ENCODE data around the gene SLC49A4. TPM values are rescaled to one million over a fixed set of nuclear protein-coding genes. Genes with fewer than 3 reads are reported as not detected.

The SLC49A4 gene
- polyA plus RNA-seq, 1 experiment = 8.4 TPM

DNA sequence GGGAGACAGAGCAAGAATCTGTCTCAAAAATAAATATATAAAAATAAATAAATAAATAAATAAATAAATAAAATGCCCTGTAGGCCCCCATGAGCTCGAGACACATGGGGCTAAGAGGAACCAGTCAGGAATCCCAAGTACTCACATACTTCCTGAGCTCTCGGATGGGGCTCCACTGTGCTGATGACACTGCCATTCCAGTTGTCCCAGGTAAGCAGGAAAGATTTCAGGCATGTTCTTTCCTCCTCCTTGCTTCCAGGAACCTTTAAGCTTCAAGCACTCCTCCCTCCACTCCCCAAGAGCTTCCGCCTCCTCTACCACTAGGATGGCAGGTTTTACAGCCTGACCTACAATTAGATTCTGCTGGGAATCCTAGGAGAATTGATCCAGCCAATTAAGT is 113.4 kb downstream of the SLC49A4 start:
- no peak for DNase-seq (ENCODE audit: low read depth)
- ChIA-PET POLR2A (no interaction called here), CTCF (no interaction called here)
- Histone ChIP-seq H3K27me3 (ENCODE audit: control insufficient read depth, insufficient read depth, low read length) (peaks cover 12% of the 10 kb centered on the region), H3K36me3 (ENCODE audit: control insufficient read depth, insufficient read depth, low read length) (no peaks in the 10 kb centered on the region), H3K4me3 (ENCODE audit: low read depth, low read length) (no peak overlapping the region)
- TF ChIP-seq, protein P1, sequence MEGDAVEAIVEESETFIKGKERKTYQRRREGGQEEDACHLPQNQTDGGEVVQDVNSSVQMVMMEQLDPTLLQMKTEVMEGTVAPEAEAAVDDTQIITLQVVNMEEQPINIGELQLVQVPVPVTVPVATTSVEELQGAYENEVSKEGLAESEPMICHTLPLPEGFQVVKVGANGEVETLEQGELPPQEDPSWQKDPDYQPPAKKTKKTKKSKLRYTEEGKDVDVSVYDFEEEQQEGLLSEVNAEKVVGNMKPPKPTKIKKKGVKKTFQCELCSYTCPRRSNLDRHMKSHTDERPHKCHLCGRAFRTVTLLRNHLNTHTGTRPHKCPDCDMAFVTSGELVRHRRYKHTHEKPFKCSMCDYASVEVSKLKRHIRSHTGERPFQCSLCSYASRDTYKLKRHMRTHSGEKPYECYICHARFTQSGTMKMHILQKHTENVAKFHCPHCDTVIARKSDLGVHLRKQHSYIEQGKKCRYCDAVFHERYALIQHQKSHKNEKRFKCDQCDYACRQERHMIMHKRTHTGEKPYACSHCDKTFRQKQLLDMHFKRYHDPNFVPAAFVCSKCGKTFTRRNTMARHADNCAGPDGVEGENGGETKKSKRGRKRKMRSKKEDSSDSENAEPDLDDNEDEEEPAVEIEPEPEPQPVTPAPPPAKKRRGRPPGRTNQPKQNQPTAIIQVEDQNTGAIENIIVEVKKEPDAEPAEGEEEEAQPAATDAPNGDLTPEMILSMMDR (IDR thresholded peaks at IDR 0.05; ENCODE audit: insufficient read depth, low read depth, low read length) = no peak

DNA sequence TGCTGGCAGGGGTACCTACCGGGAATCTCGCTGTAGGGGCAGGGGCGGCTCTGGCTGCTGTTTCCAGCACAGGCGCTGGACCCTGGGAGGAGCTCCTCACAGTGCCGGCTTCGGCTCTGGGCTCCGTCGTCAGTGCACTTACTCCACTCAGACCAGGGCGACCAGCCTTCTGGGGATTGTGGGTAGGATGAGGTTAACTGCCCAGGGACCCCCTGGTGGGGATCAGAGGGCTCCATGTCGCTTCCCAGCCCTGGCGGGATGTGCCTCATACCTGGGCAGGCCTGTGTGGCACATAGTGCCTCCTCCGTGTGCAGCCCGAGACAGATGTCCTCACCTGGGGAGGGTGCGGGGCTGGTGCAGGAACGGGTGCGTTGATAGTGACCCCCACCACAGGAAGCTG is 117.0 kb downstream of the SLC49A4 start:
- Histone ChIP-seq H3K36me3 (ENCODE audit: control insufficient read depth, insufficient read depth, low read length) (no peaks in the 10 kb centered on the region), H3K4me3 (ENCODE audit: low read depth, low read length) (no peak overlapping the region), H3K27me3 (ENCODE audit: control insufficient read depth, insufficient read depth, low read length) (peaks cover 22% of the 10 kb centered on the region)
- TF ChIP-seq, protein P1 (IDR thresholded peaks at IDR 0.05; ENCODE audit: insufficient read depth, low read depth, low read length) = no peak
- POLR2A ChIA-PET = no interaction called here
- no peak for DNase-seq (ENCODE audit: low read depth)
- CTCF ChIA-PET = interaction anchor here (0.7 kb wide), 1 partner anchor 49 kb away, joined by 3 read pairs; no protein-coding TSS in a partner anchor

DNA sequence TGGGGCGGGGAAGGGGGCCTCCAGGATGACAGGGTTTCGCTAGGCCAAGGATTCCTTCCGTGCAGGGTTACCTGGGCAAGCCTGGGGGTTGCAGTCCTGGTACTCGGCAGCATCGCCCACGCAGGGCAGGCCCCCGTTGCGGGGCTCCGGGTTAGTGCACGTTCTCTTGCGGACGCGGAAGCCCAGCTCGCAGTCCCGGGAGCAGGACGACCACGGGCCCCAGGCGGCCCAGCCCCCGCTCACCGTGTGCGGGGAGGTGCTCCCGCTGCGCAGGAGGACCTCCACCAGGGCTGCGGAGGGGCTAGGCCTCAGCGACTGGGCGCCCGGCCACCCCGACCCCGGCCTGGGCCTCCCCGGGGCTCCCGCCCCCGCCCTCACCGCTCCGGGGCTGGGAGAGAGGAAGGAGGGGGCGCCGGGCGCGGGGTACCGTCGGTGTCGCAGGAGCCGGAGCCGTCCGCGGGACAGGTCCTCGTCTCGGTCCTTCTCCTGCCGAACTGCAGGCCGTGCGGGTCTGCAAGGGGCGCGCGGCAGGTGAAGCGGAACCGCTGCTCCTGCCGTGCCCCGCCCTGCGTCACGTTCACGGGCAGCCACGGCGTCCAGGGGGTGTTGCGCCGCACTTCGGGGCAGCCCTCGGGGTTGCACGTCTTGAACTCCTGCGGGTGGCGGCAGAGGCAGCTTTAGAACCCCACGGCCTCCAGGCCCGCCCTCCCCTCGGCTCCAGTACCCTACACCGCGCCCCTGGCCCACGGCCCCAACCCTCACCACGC is 118.1 kb downstream of the SLC49A4 start:
- no peak for DNase-seq (ENCODE audit: low read depth)
- H3K27me3 ChIP-seq (ENCODE audit: control insufficient read depth, insufficient read depth, low read length) = peaks cover 23% of the 10 kb centered on the region
- ChIA-PET POLR2A (no interaction called here), CTCF (no interaction called here)
- TF ChIP-seq, protein P1 (IDR thresholded peaks at IDR 0.05; ENCODE audit: insufficient read depth, low read depth, low read length) = no peak
- H3K36me3 ChIP-seq (ENCODE audit: control insufficient read depth, insufficient read depth, low read length) = no peaks in the 10 kb centered on the region
- H3K4me3 ChIP-seq (ENCODE audit: low read depth, low read length) = no peak overlapping the region

DNA sequence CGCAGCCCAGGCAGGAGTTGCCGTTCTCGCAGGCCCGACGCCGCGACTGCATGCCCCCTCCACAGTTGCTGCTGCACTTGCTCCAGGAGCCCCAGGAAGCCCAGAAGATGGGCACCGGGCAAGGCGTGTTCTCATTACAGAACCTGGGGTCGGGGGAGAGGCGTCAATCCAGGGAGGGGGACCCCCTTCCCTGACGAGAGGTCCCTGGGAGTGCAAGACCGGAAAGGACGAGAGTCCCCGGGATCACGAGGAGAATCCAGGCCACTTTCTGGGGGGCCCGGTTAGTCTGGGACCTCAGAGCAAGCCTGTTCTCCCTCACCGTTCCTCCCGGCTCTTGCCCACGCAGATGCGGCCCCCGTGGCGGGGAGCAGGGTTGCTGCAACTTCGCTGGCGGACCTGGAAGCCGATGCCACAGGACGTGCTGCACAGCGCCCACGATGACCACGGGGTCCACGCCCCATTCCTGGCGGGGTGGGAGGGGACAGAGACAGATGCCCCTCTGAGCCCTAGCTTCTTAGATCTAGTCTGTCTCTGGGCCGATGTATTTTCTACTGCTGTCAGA is 118.8 kb downstream of the SLC49A4 start:
- no peaks in the 10 kb centered on the region for H3K36me3 ChIP-seq (ENCODE audit: control insufficient read depth, insufficient read depth, low read length)
- H3K4me3 ChIP-seq (ENCODE audit: low read depth, low read length) = no peak overlapping the region
- peaks cover 27% of the 10 kb centered on the region for H3K27me3 ChIP-seq (ENCODE audit: control insufficient read depth, insufficient read depth, low read length)
- no peak for DNase-seq (ENCODE audit: low read depth)
- CTCF ChIA-PET = no interaction called here
- POLR2A ChIA-PET = no interaction called here
- TF ChIP-seq, protein P1 (IDR thresholded peaks at IDR 0.05; ENCODE audit: insufficient read depth, low read depth, low read length) = no peak

DNA sequence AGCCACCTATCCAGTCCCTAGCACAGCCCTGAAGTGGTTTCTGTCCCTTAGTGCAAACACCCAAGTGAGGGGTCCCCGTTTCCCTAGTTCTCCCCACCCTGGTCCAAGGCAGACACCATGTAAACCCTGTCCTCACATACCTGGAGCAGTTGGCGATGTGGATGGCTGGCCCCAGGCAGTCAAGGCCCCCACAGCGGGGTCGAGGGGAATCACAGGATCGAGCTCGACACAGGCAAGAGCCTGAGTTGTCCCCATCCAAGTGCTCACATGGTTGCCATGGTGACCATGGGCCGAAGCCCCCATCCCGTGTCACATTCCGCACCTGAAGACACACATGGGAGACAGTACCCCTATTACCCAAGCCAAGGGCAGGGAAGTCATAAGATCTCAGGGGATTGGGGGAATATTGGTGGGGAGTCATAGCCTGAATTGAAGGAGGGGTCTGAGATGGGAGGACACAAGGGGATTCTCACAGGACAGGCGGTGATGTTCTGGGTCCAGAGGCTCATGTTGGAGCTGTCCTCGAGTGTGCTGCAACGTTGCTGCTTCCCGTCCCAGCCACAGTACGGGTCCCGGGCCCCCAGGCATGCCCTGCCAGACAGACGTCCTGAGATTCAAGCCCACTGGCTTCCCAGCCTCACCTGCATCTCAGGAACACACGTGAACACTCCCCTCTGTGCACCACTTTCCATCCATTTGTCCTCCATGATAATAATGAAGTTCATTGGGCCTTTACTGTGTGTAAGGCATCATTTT is 120.6 kb downstream of the SLC49A4 start:
- DNase-seq (ENCODE audit: low read depth) = no peak
- H3K4me3 ChIP-seq (ENCODE audit: low read depth, low read length) = no peak overlapping the region
- CTCF ChIA-PET = interaction anchor here (1.7 kb wide), 1 partner anchor 27 kb away, joined by 5 read pairs; no protein-coding TSS in a partner anchor
- TF ChIP-seq, protein P1 (IDR thresholded peaks at IDR 0.05; ENCODE audit: insufficient read depth, low read depth, low read length) = no peak
- no peaks in the 10 kb centered on the region for H3K36me3 ChIP-seq (ENCODE audit: control insufficient read depth, insufficient read depth, low read length)
- peaks cover 29% of the 10 kb centered on the region for H3K27me3 ChIP-seq (ENCODE audit: control insufficient read depth, insufficient read depth, low read length)
- POLR2A ChIA-PET = no interaction called here
